NCI-H2196 treated with DMSO at 0.1 percent for 48 hours (cell line): ENCODE measurements around the gene NUS1.
"Not testable (repeated sequence)": the region's sequence is repeated elsewhere in the genome, so short reads cannot be mapped to it uniquely, and the experiment has no call there.

Experiments used
- DNase-seq: peaks from one replicate; lab custom pipeline; 2025; ENCODE audit not compliant: unreplicated experiment; lab: John Stamatoyannopoulos, UW

NUS1 gene

DNA sequence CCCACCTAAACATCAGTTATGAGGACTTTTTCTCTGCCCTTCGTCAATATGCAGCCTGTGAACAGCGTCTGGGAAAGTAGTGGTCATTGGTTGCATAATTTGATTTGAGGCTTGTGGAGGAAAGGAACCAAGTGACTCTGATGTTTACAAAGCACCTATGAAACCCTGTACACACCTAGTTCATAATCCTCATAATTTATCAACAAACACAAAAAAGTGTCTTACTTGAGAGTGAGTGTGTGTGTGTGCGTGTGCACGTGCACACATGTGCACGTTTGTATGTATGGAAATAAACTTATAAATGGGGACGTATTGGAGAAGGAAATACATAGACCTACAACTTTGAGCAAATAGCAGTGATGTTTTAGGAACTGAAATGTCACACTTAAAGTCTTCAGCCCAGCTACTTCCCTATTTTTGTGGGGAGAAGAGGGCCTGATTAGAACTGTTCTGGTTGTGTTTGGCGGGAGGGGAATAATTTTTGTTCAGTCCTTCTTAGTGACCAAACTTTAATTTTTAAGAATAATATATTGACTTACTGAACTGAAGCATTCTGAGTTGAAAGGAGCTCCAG lies 31.8 kb downstream of the NUS1 start:
- not testable (repeated sequence) for DNase-seq

DNA sequence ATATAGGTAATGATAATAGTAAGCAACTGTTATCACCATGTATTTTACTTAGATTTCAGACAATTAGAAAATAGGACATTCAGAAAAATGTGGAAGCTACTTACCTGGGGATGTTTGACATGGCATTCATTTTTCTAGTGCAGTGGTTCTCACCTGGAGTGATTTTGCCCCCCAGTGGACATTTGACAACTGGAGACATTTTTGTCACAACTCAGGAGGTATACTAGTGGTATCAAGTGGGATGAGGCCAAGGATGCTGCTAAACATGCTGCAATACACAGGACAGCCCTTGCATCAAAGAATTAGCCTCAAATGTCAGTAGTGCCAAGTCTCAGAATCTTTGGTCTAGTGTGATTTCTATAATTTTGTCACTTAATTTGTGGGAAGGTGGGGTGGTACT lies 36.1 kb downstream of the NUS1 start:
- no peak for DNase-seq

DNA sequence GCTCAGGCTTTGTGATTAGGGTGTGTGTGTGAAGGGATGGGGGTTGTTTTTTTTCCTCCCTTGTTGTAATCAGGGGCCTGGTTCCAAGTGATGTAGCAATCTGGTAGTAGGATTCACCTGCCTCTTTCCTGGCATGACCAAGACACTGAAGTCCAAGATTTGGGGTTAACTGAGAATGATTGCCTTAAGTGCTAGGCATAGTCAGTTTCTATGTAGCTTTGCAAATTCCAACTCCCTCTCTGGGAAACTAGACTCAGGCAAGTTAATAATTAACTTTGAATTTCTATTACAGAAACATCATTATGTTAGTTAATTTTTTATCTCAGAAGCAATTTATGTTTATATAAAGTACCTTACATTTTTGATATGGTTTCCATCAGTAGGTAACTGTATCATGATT lies 43.6 kb downstream of the NUS1 start:
- DNase-seq, result no peak

- DNase-seq, result not testable (repeated sequence)
These were observed 46.3 kb downstream of the NUS1 start for GRCh38 chr6:117721520-117721919.

DNA sequence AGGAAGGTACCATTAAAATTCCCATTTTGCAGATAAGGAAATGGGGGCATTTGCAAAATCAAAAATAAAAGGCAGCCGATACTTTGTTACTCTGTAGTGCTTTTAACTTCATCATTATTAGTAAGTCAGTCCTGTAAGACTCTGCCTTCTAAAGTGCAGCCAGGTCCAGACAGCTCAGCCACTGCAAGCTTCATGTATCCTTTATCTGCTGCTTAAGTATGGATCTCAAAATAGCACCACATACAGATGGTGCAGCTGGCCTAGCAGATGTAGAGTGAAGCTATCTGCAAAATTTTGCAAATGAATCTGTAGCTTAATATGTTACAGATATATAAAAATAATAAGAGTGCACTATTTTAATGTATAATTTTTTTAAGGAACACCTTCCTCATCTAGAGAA lies 53.4 kb downstream of the NUS1 start:
- DNase-seq, result no peak

DNA sequence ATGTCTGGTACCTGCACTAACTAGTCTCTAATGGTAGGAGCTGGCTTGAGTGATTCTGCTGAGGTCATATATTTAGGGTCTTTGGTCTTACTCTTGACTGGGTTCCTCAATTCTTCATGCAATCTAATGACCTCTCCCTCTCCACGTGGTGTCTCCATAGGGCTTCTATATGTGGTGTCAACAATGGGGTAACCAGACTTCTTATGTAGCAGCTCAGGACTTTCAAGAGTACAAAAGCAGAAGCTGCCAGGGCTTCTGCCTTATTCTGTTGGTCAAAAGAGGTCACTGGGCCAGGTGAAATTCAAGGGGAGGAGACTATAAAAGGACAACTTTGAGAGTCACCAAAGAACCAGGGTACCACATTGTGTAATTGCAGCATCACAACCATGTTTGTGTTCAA lies 54.3 kb downstream of the NUS1 start:
- no peak for DNase-seq

DNA sequence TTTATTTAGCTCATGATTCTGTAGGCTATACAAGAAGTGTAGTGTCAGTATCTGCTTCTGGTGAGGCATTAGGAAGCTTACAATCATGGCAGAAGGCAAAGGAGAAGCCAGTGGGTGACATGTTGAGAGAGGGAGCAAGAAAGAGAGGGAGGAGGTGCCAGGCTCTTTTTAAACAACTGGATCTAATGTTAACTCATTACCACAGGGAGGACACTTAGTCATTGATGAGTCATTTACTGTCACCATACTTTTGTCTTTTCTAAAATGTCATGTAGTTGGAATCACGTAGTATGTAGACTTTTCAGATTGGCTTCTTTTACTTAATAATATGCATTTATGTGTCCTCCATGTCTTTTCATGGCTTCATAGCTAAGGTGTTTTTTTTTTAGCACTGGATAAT lies 58.1 kb downstream of the NUS1 start:
- no peak for DNase-seq

GRCh38 chr6:117739869-117740268 lies 64.6 kb downstream of the NUS1 start:
- no peak for DNase-seq

- no peak for DNase-seq
These were observed 65.3 kb downstream of the NUS1 start for GRCh38 chr6:117740605-117741004.

DNA sequence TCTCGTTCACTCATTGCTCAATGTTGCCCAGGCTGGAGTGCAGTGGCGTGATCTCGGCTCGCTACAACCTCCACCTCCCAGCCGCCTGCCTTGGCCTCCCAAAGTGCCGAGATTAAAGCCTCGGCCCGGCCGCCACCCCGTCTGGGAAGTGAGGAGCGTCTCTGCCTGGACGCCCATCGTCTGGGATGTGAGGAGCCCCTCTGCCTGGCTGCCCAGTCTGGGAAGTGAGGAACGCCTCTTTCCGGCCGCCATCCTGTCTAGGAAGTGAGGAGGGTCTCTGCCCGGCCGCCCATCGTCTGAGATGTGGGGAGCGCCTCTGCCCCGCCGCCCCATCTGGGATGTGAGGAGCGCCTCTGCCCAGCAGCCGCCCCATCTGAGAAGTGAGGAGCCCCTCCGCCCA lies 75.4 kb downstream of the NUS1 start:
- DNase-seq, result not testable (repeated sequence)
